CD14-positive monocyte (primary cell): Measurements from ENCODE around the gene SCN8A. TPM values are rescaled to one million over a fixed set of nuclear protein-coding genes. Genes with fewer than 3 reads are reported as not detected.
A peak's percentile ranks its signal among the peaks of the same experiment; 100 is the strongest.

Experiments
- DNase-seq, 3 donors: peaks; one replicate each; pipeline ENCODE4 v3.0.0-alpha.2; 2011 to 2022
- H2AFZ ChIP-seq: 2 replicates; pipeline ENCODE4 v1.6.0; 2012; ENCODE audit warnings: mild to moderate bottlenecking, low read depth, low read length, inconsistent platforms; ENCODE audit not compliant: insufficient read depth, poor library complexity, severe bottlenecking
- H3K27ac ChIP-seq, 2 donors: 1 replicate in 1 of 2; 2 replicates in 1 of 2; pipeline ENCODE4 v1.5.1; 2012 to 2013; ENCODE audit warnings: low read length in 2 of 2, control low read depth in 1 of 2, inconsistent platforms in 1 of 2, low read depth in 1 of 2, mild to moderate bottlenecking in 1 of 2
- H3K27me3 ChIP-seq, 2 donors: one replicate each; pipeline versions ENCODE4 v1.6.0 to v1.6.1; 2011 to 2013; ENCODE audit warnings: low read length in 2 of 2; ENCODE audit not compliant: control insufficient read depth in 2 of 2, insufficient read depth in 2 of 2
- H3K36me3 ChIP-seq, 2 donors: replicated peaks in 1 of 2; 1 replicate in 1 of 2; 2 replicates in 1 of 2; pipeline versions ENCODE4 v1.5.1 to v1.6.1; 2012 to 2013; ENCODE audit warnings: low read length in 2 of 2, control low read depth in 1 of 2, inconsistent platforms in 1 of 2, mild to moderate bottlenecking in 1 of 2; ENCODE audit not compliant: insufficient read depth in 2 of 2, control insufficient read depth in 1 of 2
- H3K4me1 ChIP-seq, 2 donors: 1 replicate in 1 of 2; 2 replicates in 1 of 2; pipeline versions ENCODE4 v1.5.1 to v1.6.1; 2012 to 2013; ENCODE audit warnings: low read length in 2 of 2, control low read depth in 1 of 2, inconsistent platforms in 1 of 2, mild to moderate bottlenecking in 1 of 2, moderate library complexity in 1 of 2; ENCODE audit not compliant: insufficient read depth in 2 of 2, control insufficient read depth in 1 of 2
- H3K4me2 ChIP-seq: replicated peaks from 2 replicates; pipeline ENCODE3; 2012; ENCODE audit warnings: low read length, moderate library complexity, mild to moderate bottlenecking; ENCODE audit not compliant: poor library complexity, severe bottlenecking; ENCODE audit errors: extremely low read depth
- H3K4me3 ChIP-seq, 3 experiments: fragments of 200-600 bp in 1 of 3; sonication (generic) in 1 of 3; replicated peaks in 1 of 3; 1 replicate in 2 of 3; 2 replicates in 1 of 3; pipeline ENCODE4 v1.5.1; 2011 to 2013; ENCODE audit warnings: low read length in 3 of 3, mild to moderate bottlenecking in 3 of 3, control low read depth in 2 of 3, low read depth in 2 of 3, inconsistent platforms in 1 of 3, moderate library complexity in 1 of 3
- H3K79me2 ChIP-seq: 2 replicates; pipeline ENCODE4 v1.6.0; 2012; ENCODE audit warnings: mild to moderate bottlenecking, control low read depth, inconsistent platforms, low read length, moderate library complexity; ENCODE audit not compliant: insufficient read depth
- H3K9ac ChIP-seq: 2 replicates; pipeline ENCODE4 v1.6.0; 2017; ENCODE audit warnings: low read length, mild to moderate bottlenecking; ENCODE audit not compliant: insufficient read depth, poor library complexity, severe bottlenecking
- H3K9me3 ChIP-seq, 2 donors: replicated peaks in 1 of 2; 1 replicate in 1 of 2; 2 replicates in 1 of 2; pipeline versions ENCODE4 v1.5.1 to v1.6.1; 2012 to 2013; ENCODE audit warnings: low read length in 2 of 2, control low read depth in 1 of 2; ENCODE audit not compliant: control insufficient read depth in 1 of 2, insufficient read depth in 1 of 2
- H4K20me1 ChIP-seq: 2 replicates; pipeline ENCODE4 v1.6.0; 2012; ENCODE audit warnings: mild to moderate bottlenecking, low read length, control low read depth, moderate library complexity; ENCODE audit not compliant: insufficient read depth
- H3K27ac Mint-ChIP-seq, 7 donors: one replicate each; pipeline ENCODE4 v1.8.0; 2020; ENCODE audit warnings: mild to moderate bottlenecking in 7 of 7, mixed read lengths in 7 of 7, moderate library complexity in 6 of 7, inconsistent platforms in 2 of 7
- H3K27me3 Mint-ChIP-seq, 3 donors: one replicate each; pipeline ENCODE4 v1.8.0; 2021 to 2022; ENCODE audit warnings: low read depth in 3 of 3, mild to moderate bottlenecking in 3 of 3, mixed read lengths in 3 of 3, moderate library complexity in 3 of 3, inconsistent platforms in 1 of 3
- H3K36me3 Mint-ChIP-seq, 2 donors: one replicate each; pipeline ENCODE4 v1.8.0; 2020; ENCODE audit warnings: mixed read lengths in 2 of 2, inconsistent platforms in 1 of 2, mild to moderate bottlenecking in 1 of 2
- H3K4me1 Mint-ChIP-seq: one replicate; pipeline ENCODE4 v1.8.0; 2020; ENCODE audit warnings: mild to moderate bottlenecking, mixed read lengths
- H3K4me3 Mint-ChIP-seq, 2 donors: one replicate each; pipeline ENCODE4 v1.8.0; 2020; ENCODE audit warnings: mild to moderate bottlenecking in 2 of 2, mixed read lengths in 2 of 2, moderate library complexity in 1 of 2
- H3K9me3 Mint-ChIP-seq, 7 donors: one replicate each; pipeline ENCODE4 v1.8.0; 2020 to 2022; ENCODE audit warnings: mixed read lengths in 7 of 7, mild to moderate bottlenecking in 6 of 7, moderate library complexity in 6 of 7, inconsistent platforms in 2 of 7
- CTCF ChIP-seq: fragments of 200-600 bp; IDR thresholded peaks from one replicate; pipeline ENCODE4 v1.8.0; 2022; ENCODE audit warnings: antibody characterized with exemption, mild to moderate bottlenecking
- WGBS: methylation state at CpG from one replicate; pipeline ENCODE4 v1.1.5; 2013; ENCODE audit warnings: missing lambda C conversion rate; ENCODE audit not compliant: insufficient coverage; 5-methylcytosine and 5-hydroxymethylcytosine counted together
- intact Hi-C, 2 donors: fragments of 100-400 bp; cut with micrococcal nuclease; formaldehyde crosslinking; loops; one replicate each; pipeline versions ENCODE4 v1.15.0 to v1.15.1; 2023
- polyA plus RNA-seq, 3 donors: library from polyadenylated mRNA; depleted of rRNA in 1 of 3; unstranded in 2 of 3; stranded (reverse) in 1 of 3; fragments of 300-500 nt in 2 of 3; fragments of >200 nt in 1 of 3; fragmentation: Illumina TruSeq in 2 of 3; gene quantifications; 1 replicate in 2 of 3; 2 replicates in 1 of 3; pipeline ENCODE4 v1.2.3, GENCODE V29; 2012 to 2021

Gene SCN8A
- polyA plus RNA-seq, 3 donors, result 0.03 TPM; not detected in 2

GRCh38 chr12:51827925-51828818, 237.1 kb downstream of the SCN8A start:
- Histone ChIP-seq H3K27me3 (no peaks in the 10 kb centered on the region), H3K79me2 (no peaks in the 10 kb centered on the region), H4K20me1 (no peaks in the 10 kb centered on the region), H2AFZ (peak overlapping the region; percentile 23), H3K27ac (peak overlapping the region in 1 of 2 donors; percentile 6), H3K9ac (no peak overlapping the region), H3K9me3 (no peaks in the 10 kb centered on the region), H3K4me3 (peak overlapping the region in 1 of 3 experiments; percentile 53), H3K36me3 (no peaks in the 10 kb centered on the region), H3K4me2 (peak overlapping the region; percentile 49), H3K4me1 (peaks cover 72 to 85% of the 10 kb centered on the region in 2 donors)
- H3K4me1 Mint-ChIP-seq, result peaks cover 81% of the 10 kb centered on the region
- no peak for TF ChIP-seq CTCF
- DNase-seq, result peak in 2 of 3 donors; percentile 32 to 54
- H3K4me3 Mint-ChIP-seq, result peak overlapping the region; percentile 56 to 81
- intact Hi-C loops, result no loop called here
- peaks cover 0 to 3% (median 2%) of the 10 kb centered on the region in 3 donors for H3K27me3 Mint-ChIP-seq
- 1% methylated on average over 6 of the region's 11 CpGs for WGBS
- H3K27ac Mint-ChIP-seq, result peak overlapping the region; percentile 47 to 76 (median 66)
- peaks cover 8 to 11% of the 10 kb centered on the region in 2 donors for H3K36me3 Mint-ChIP-seq
- H3K9me3 Mint-ChIP-seq, result peaks cover 0 to 3% (median 0%) of the 10 kb centered on the region in 7 donors

GRCh38 chr12:51829011-51829481, 238.0 kb downstream of the SCN8A start:
- peaks cover 83% of the 10 kb centered on the region for H3K4me1 Mint-ChIP-seq
- peaks cover 8 to 11% of the 10 kb centered on the region in 2 donors for H3K36me3 Mint-ChIP-seq
- Histone ChIP-seq H3K4me2 (no peak overlapping the region), H3K9ac (no peak overlapping the region), H3K4me3 (no peak overlapping the region), H3K4me1 (peaks cover 77 to 87% of the 10 kb centered on the region in 2 donors), H3K27me3 (no peaks in the 10 kb centered on the region), H4K20me1 (no peaks in the 10 kb centered on the region), H3K36me3 (no peaks in the 10 kb centered on the region), H3K9me3 (no peaks in the 10 kb centered on the region), H2AFZ (no peak overlapping the region), H3K27ac (no peak overlapping the region), H3K79me2 (no peaks in the 10 kb centered on the region)
- no peak for DNase-seq
- H3K4me3 Mint-ChIP-seq, result no peak overlapping the region
- H3K27me3 Mint-ChIP-seq, result peaks cover 0 to 3% (median 2%) of the 10 kb centered on the region in 3 donors
- peaks cover 0 to 3% (median 0%) of the 10 kb centered on the region in 7 donors for H3K9me3 Mint-ChIP-seq
- intact Hi-C loops, result no loop called here
- no peak overlapping the region for H3K27ac Mint-ChIP-seq
- WGBS, result no CpG with 5 or more reads among the region's 5 CpGs
- TF ChIP-seq CTCF, result no peak
